ENCODE data around the gene LIN54.
"Not testable (repeated sequence)": the region's sequence is repeated elsewhere in the genome, so short reads cannot be mapped to it uniquely, and the experiment has no call there.

LIN54 gene

GRCh38 chr4:82948647-82949204, 61.9 kb downstream of the LIN54 start:
- Histone ChIP-seq H3K27ac (ENCODE audit: low read depth in 2 of 2, low read length in 2 of 2) (no peak overlapping the region), H3K4me3 (ENCODE audit: low read length in 2 of 2) (no peak overlapping the region), H3K27me3 (ENCODE audit: control insufficient read depth in 2 of 2, insufficient read depth in 2 of 2, low read length in 2 of 2) (no peaks in the 10 kb centered on the region), H3K36me3 (ENCODE audit: control insufficient read depth in 2 of 2, insufficient read depth in 2 of 2, low read length in 2 of 2) (peaks cover 0 to 1% of the 10 kb centered on the region in 2 donors), H3K9ac (ENCODE audit: low read depth in 1 of 2, low read length in 2 of 2) (no peak overlapping the region), H3K9me3 (ENCODE audit: control insufficient read depth in 2 of 2, low read length in 2 of 2) (no peaks in the 10 kb centered on the region), H3K4me1 (ENCODE audit: control insufficient read depth in 2 of 2, insufficient read depth in 2 of 2, low read length in 2 of 2) (no peaks in the 10 kb centered on the region)

- Histone ChIP-seq H3K27ac (ENCODE audit: low read depth in 2 of 2, low read length in 2 of 2) (no peak overlapping the region), H3K27me3 (ENCODE audit: control insufficient read depth in 2 of 2, insufficient read depth in 2 of 2, low read length in 2 of 2) (no peaks in the 10 kb centered on the region), H3K9ac (ENCODE audit: low read depth in 1 of 2, low read length in 2 of 2) (no peak overlapping the region), H3K4me1 (ENCODE audit: control insufficient read depth in 2 of 2, insufficient read depth in 2 of 2, low read length in 2 of 2) (no peaks in the 10 kb centered on the region), H3K36me3 (ENCODE audit: control insufficient read depth in 2 of 2, insufficient read depth in 2 of 2, low read length in 2 of 2) (peaks cover 0 to 4% of the 10 kb centered on the region in 2 donors), H3K4me3 (ENCODE audit: low read length in 2 of 2) (no peak overlapping the region), H3K9me3 (ENCODE audit: control insufficient read depth in 2 of 2, low read length in 2 of 2) (no peaks in the 10 kb centered on the region)
These were observed 63.1 kb downstream of the LIN54 start for GRCh38 chr4:82947498-82947897.

GRCh38 chr4:82939414-82939813, 71.2 kb downstream of the LIN54 start:
- no peak overlapping the region for H3K4me3 ChIP-seq (ENCODE audit: low read length in 2 of 2)
- no peaks in the 10 kb centered on the region for H3K4me1 ChIP-seq (ENCODE audit: control insufficient read depth in 2 of 2, insufficient read depth in 2 of 2, low read length in 2 of 2)
- H3K9me3 ChIP-seq (ENCODE audit: control insufficient read depth in 2 of 2, low read length in 2 of 2), result no peaks in the 10 kb centered on the region
- no peaks in the 10 kb centered on the region for H3K27me3 ChIP-seq (ENCODE audit: control insufficient read depth in 2 of 2, insufficient read depth in 2 of 2, low read length in 2 of 2)
- H3K36me3 ChIP-seq (ENCODE audit: control insufficient read depth in 2 of 2, insufficient read depth in 2 of 2, low read length in 2 of 2), result peaks cover 27 to 44% of the 10 kb centered on the region in 2 donors
- no peak overlapping the region for H3K27ac ChIP-seq (ENCODE audit: low read depth in 2 of 2, low read length in 2 of 2)
- no peak overlapping the region for H3K9ac ChIP-seq (ENCODE audit: low read depth in 1 of 2, low read length in 2 of 2)

- Histone ChIP-seq H3K9me3 (ENCODE audit: control insufficient read depth in 2 of 2, low read length in 2 of 2) (no peaks in the 10 kb centered on the region), H3K36me3 (ENCODE audit: control insufficient read depth in 2 of 2, insufficient read depth in 2 of 2, low read length in 2 of 2) (peaks cover 26 to 47% of the 10 kb centered on the region in 2 donors), H3K27ac (ENCODE audit: low read depth in 2 of 2, low read length in 2 of 2) (no peak overlapping the region), H3K4me3 (ENCODE audit: low read length in 2 of 2) (no peak overlapping the region), H3K9ac (ENCODE audit: low read depth in 1 of 2, low read length in 2 of 2) (no peak overlapping the region), H3K4me1 (ENCODE audit: control insufficient read depth in 2 of 2, insufficient read depth in 2 of 2, low read length in 2 of 2) (no peaks in the 10 kb centered on the region), H3K27me3 (ENCODE audit: control insufficient read depth in 2 of 2, insufficient read depth in 2 of 2, low read length in 2 of 2) (no peaks in the 10 kb centered on the region)
These were observed 76.2 kb downstream of the LIN54 start for GRCh38 chr4:82934441-82934840.

GRCh38 chr4:82930848-82931755, 79.5 kb downstream of the LIN54 start:
- Histone ChIP-seq H3K9me3 (ENCODE audit: control insufficient read depth in 2 of 2, low read length in 2 of 2) (no peaks in the 10 kb centered on the region), H3K4me3 (ENCODE audit: low read length in 2 of 2) (no peak overlapping the region), H3K36me3 (ENCODE audit: control insufficient read depth in 2 of 2, insufficient read depth in 2 of 2, low read length in 2 of 2) (peaks cover 7 to 26% of the 10 kb centered on the region in 2 donors), H3K9ac (ENCODE audit: low read depth in 1 of 2, low read length in 2 of 2) (no peak overlapping the region), H3K27ac (ENCODE audit: low read depth in 2 of 2, low read length in 2 of 2) (no peak overlapping the region), H3K4me1 (ENCODE audit: control insufficient read depth in 2 of 2, insufficient read depth in 2 of 2, low read length in 2 of 2) (no peaks in the 10 kb centered on the region), H3K27me3 (ENCODE audit: control insufficient read depth in 2 of 2, insufficient read depth in 2 of 2, low read length in 2 of 2) (no peaks in the 10 kb centered on the region)

GRCh38 chr4:82921795-82922194, 88.8 kb downstream of the LIN54 start:
- Histone ChIP-seq H3K4me1 (ENCODE audit: control insufficient read depth in 2 of 2, insufficient read depth in 2 of 2, low read length in 2 of 2) (no peaks in the 10 kb centered on the region), H3K36me3 (ENCODE audit: control insufficient read depth in 2 of 2, insufficient read depth in 2 of 2, low read length in 2 of 2) (peaks cover 3 to 11% of the 10 kb centered on the region in 2 donors), H3K27ac (ENCODE audit: low read depth in 2 of 2, low read length in 2 of 2) (no peak overlapping the region), H3K9ac (ENCODE audit: low read depth in 1 of 2, low read length in 2 of 2) (no peak overlapping the region), H3K27me3 (ENCODE audit: control insufficient read depth in 2 of 2, insufficient read depth in 2 of 2, low read length in 2 of 2) (no peaks in the 10 kb centered on the region), H3K4me3 (ENCODE audit: low read length in 2 of 2) (no peak overlapping the region), H3K9me3 (ENCODE audit: control insufficient read depth in 2 of 2, low read length in 2 of 2) (no peaks in the 10 kb centered on the region)

GRCh38 chr4:82919386-82919785, 91.2 kb downstream of the LIN54 start:
- Histone ChIP-seq H3K9ac (ENCODE audit: low read depth in 1 of 2, low read length in 2 of 2) (no peak overlapping the region), H3K4me3 (ENCODE audit: low read length in 2 of 2) (no peak overlapping the region), H3K27ac (ENCODE audit: low read depth in 2 of 2, low read length in 2 of 2) (no peak overlapping the region), H3K36me3 (ENCODE audit: control insufficient read depth in 2 of 2, insufficient read depth in 2 of 2, low read length in 2 of 2) (peaks cover 3 to 11% of the 10 kb centered on the region in 2 donors), H3K9me3 (ENCODE audit: control insufficient read depth in 2 of 2, low read length in 2 of 2) (no peaks in the 10 kb centered on the region), H3K27me3 (ENCODE audit: control insufficient read depth in 2 of 2, insufficient read depth in 2 of 2, low read length in 2 of 2) (no peaks in the 10 kb centered on the region), H3K4me1 (ENCODE audit: control insufficient read depth in 2 of 2, insufficient read depth in 2 of 2, low read length in 2 of 2) (no peaks in the 10 kb centered on the region)

GRCh38 chr4:82918091-82918490, 92.5 kb downstream of the LIN54 start:
- Histone ChIP-seq H3K9me3 (ENCODE audit: control insufficient read depth in 2 of 2, low read length in 2 of 2) (no peaks in the 10 kb centered on the region), H3K9ac (ENCODE audit: low read depth in 1 of 2, low read length in 2 of 2) (no peak overlapping the region), H3K36me3 (ENCODE audit: control insufficient read depth in 2 of 2, insufficient read depth in 2 of 2, low read length in 2 of 2) (peaks cover 3 to 11% of the 10 kb centered on the region in 2 donors), H3K4me1 (ENCODE audit: control insufficient read depth in 2 of 2, insufficient read depth in 2 of 2, low read length in 2 of 2) (no peaks in the 10 kb centered on the region), H3K27me3 (ENCODE audit: control insufficient read depth in 2 of 2, insufficient read depth in 2 of 2, low read length in 2 of 2) (no peaks in the 10 kb centered on the region), H3K4me3 (ENCODE audit: low read length in 2 of 2) (no peak overlapping the region), H3K27ac (ENCODE audit: low read depth in 2 of 2, low read length in 2 of 2) (no peak overlapping the region)

GRCh38 chr4:82913968-82914367, 96.7 kb downstream of the LIN54 start:
- not testable (repeated sequence) for H3K4me1 ChIP-seq (ENCODE audit: control insufficient read depth in 2 of 2, insufficient read depth in 2 of 2, low read length in 2 of 2); H3K27me3 ChIP-seq (ENCODE audit: control insufficient read depth in 2 of 2, insufficient read depth in 2 of 2, low read length in 2 of 2); H3K9ac ChIP-seq (ENCODE audit: low read depth in 1 of 2, low read length in 2 of 2); H3K27ac ChIP-seq (ENCODE audit: low read depth in 2 of 2, low read length in 2 of 2); H3K9me3 ChIP-seq (ENCODE audit: control insufficient read depth in 2 of 2, low read length in 2 of 2); H3K4me3 ChIP-seq (ENCODE audit: low read length in 2 of 2)
- H3K36me3 ChIP-seq (ENCODE audit: control insufficient read depth in 2 of 2, insufficient read depth in 2 of 2, low read length in 2 of 2), result peaks cover 3 to 17% of the 10 kb centered on the region in 2 donors

- Histone ChIP-seq H3K9me3 (ENCODE audit: control insufficient read depth in 2 of 2, low read length in 2 of 2) (no peaks in the 10 kb centered on the region), H3K4me1 (ENCODE audit: control insufficient read depth in 2 of 2, insufficient read depth in 2 of 2, low read length in 2 of 2) (no peaks in the 10 kb centered on the region), H3K27ac (ENCODE audit: low read depth in 2 of 2, low read length in 2 of 2) (no peak overlapping the region), H3K9ac (ENCODE audit: low read depth in 1 of 2, low read length in 2 of 2) (no peak overlapping the region), H3K36me3 (ENCODE audit: control insufficient read depth in 2 of 2, insufficient read depth in 2 of 2, low read length in 2 of 2) (peaks cover 3 to 17% of the 10 kb centered on the region in 2 donors), H3K27me3 (ENCODE audit: control insufficient read depth in 2 of 2, insufficient read depth in 2 of 2, low read length in 2 of 2) (no peaks in the 10 kb centered on the region), H3K4me3 (ENCODE audit: low read length in 2 of 2) (no peak overlapping the region)
These were observed 97.3 kb downstream of the LIN54 start for GRCh38 chr4:82913305-82913704.
